KMS-11 (cell line): ENCODE measurements around the gene VCAN.

Experiments used
- H2AFZ ChIP-seq: fragments of 200-600 bp; sonication (generic); 2 replicates; pipeline ENCODE4 v1.6.1; 2016; ENCODE audit warnings: antibody characterized with exemption, mixed run types, low read depth
- H3K27ac ChIP-seq: fragments of 200-600 bp; sonication (generic); 2 replicates; pipeline ENCODE4 v1.6.1; 2016; ENCODE audit warnings: mild to moderate bottlenecking, mixed run types
- H3K27me3 ChIP-seq: fragments of 200-600 bp; sonication (generic); 2 replicates; pipeline ENCODE4 v1.6.1; 2017; ENCODE audit warnings: mild to moderate bottlenecking, low read depth, mixed run types, moderate library complexity; ENCODE audit not compliant: insufficient read depth
- H3K36me3 ChIP-seq: fragments of 200-600 bp; sonication (generic); 2 replicates; pipeline ENCODE4 v1.6.1; 2017; ENCODE audit warnings: mild to moderate bottlenecking, mixed run types; ENCODE audit not compliant: insufficient read depth
- H3K4me1 ChIP-seq: fragments of 200-600 bp; sonication (generic); 2 replicates; pipeline ENCODE4 v1.6.1; 2016; ENCODE audit warnings: mild to moderate bottlenecking, low read depth, mixed run types; ENCODE audit not compliant: poor library complexity, severe bottlenecking
- H3K4me2 ChIP-seq: fragments of 200-600 bp; sonication (generic); 2 replicates; pipeline ENCODE4 v1.7.0; 2016; ENCODE audit warnings: mild to moderate bottlenecking, mixed run types
- H3K4me3 ChIP-seq: fragments of 200-600 bp; sonication (generic); IDR thresholded peaks from 2 replicates; pipeline ENCODE4 v1.6.1; 2017; ENCODE audit warnings: low read depth, low read length, mixed read lengths; ENCODE audit not compliant: insufficient read depth
- H3K79me2 ChIP-seq: fragments of 200-600 bp; sonication (generic); 2 replicates; pipeline ENCODE4 v1.6.1; 2016; ENCODE audit warnings: low read depth, mixed run types; ENCODE audit not compliant: insufficient read depth
- H3K9ac ChIP-seq: fragments of 200-600 bp; sonication (generic); 2 replicates; pipeline ENCODE4 v1.6.1; 2016; ENCODE audit warnings: mild to moderate bottlenecking, mixed run types
- H4K20me1 ChIP-seq: fragments of 200-600 bp; sonication (generic); 2 replicates; pipeline ENCODE4 v1.6.1; 2016; ENCODE audit warnings: mild to moderate bottlenecking, mixed run types; ENCODE audit not compliant: insufficient read depth
- CTCF ChIP-seq: fragments of 200-600 bp; sonication (generic); conservative IDR thresholded peaks from 2 replicates; pipeline ENCODE4 v1.6.1; 2017; ENCODE audit warnings: low read depth, mild to moderate bottlenecking, antibody characterized with exemption, low read length, moderate library complexity, mixed read lengths

The VCAN gene

GRCh38 chr5:83608122-83608521 lies 136.6 kb downstream of the VCAN start:
- Histone ChIP-seq H3K9ac (no peak overlapping the region), H3K36me3 (no peaks in the 10 kb centered on the region), H2AFZ (no peak overlapping the region), H3K4me2 (no peak overlapping the region), H4K20me1 (no peaks in the 10 kb centered on the region), H3K27me3 (no peaks in the 10 kb centered on the region), H3K4me1 (no peaks in the 10 kb centered on the region), H3K27ac (no peak overlapping the region), H3K79me2 (no peaks in the 10 kb centered on the region), H3K4me3 (no peak overlapping the region)
- peak; percentile 44; the same call in 1 of the 2 replicates for TF ChIP-seq CTCF

GRCh38 chr5:83614841-83615240 lies 143.3 kb downstream of the VCAN start:
- Histone ChIP-seq H3K79me2 (no peaks in the 10 kb centered on the region), H4K20me1 (no peaks in the 10 kb centered on the region), H2AFZ (no peak overlapping the region), H3K4me3 (no peak overlapping the region), H3K27me3 (no peaks in the 10 kb centered on the region), H3K36me3 (no peaks in the 10 kb centered on the region), H3K9ac (no peak overlapping the region), H3K27ac (no peak overlapping the region), H3K4me2 (no peak overlapping the region), H3K4me1 (no peaks in the 10 kb centered on the region)
- TF ChIP-seq CTCF = no peak

- H3K36me3 ChIP-seq = no peaks in the 10 kb centered on the region
- no peak overlapping the region for H3K4me3 ChIP-seq
- no peak for TF ChIP-seq CTCF
- H3K4me2 ChIP-seq = no peak overlapping the region
- no peaks in the 10 kb centered on the region for H3K79me2 ChIP-seq
- no peaks in the 10 kb centered on the region for H4K20me1 ChIP-seq
- no peaks in the 10 kb centered on the region for H3K4me1 ChIP-seq
- no peak overlapping the region for H3K27ac ChIP-seq
- no peaks in the 10 kb centered on the region for H3K27me3 ChIP-seq
- no peak overlapping the region for H3K9ac ChIP-seq
- H2AFZ ChIP-seq = no peak overlapping the region
These were observed 156.8 kb downstream of the VCAN start for GRCh38 chr5:83628360-83628759.
